Left forelimb (tissue), 1 donor: ENCODE measurements around the gene OR5B17.
"Not testable (repeated sequence)": the region's sequence is repeated elsewhere in the genome, so short reads cannot be mapped to it uniquely, and the experiment has no call there.

Source experiments
- DNase-seq: peaks from one replicate; pipeline ENCODE4 v3.0.0-alpha.2; 2018; ENCODE audit warnings: low spot score

OR5B17 gene

DNA sequence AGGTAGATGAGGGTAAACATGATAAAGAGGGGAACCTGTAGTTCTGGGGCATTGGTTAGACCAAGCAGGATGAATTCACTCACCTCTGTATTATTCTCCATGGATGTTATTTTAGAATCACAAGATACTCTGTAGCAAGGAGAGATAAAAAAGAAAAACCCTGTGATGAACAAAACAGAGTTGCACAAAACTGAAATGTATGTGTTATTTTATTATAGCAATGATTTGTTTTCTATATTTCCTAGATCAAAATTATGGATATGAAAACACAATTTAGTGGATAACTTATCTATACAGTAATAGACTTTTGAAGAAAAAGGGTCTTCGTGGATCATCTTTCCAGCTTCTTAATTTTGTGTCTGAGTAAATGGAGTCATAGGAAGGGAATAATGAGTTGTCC lies at the start of gene OR5B17:
Gene OR5B17, minus strand, starts transcription at position 101 of the 400 bp plus-strand sequence. Its CDS starts 0 bp downstream, at position 101.
- no peak for DNase-seq

DNA sequence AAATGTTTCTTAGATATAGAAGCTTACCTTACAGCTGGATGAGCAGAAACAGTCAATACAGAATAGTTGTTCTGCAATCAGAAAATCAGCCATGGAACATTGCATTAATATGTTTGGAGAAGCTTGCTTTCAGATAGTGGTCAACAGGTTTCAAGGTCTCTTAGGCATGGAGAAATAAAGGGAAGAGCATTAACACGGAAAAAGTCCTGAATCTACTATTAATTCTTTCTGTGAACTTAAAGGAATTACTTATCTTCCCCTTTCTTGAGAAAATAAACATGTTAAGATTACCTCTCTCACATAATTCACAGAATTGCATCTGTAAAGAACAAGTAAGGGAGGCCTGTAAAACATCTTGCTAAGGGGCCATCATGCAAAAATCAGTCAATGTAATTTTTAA lies 47.9 kb upstream of the OR5B17 start, which contains the start of gene OR5B3:
Gene OR5B3, minus strand, starts transcription at position 101 of the 400 bp plus-strand sequence. CDS start 3,465 bp downstream, outside the sequence.
- no peak for DNase-seq

DNA sequence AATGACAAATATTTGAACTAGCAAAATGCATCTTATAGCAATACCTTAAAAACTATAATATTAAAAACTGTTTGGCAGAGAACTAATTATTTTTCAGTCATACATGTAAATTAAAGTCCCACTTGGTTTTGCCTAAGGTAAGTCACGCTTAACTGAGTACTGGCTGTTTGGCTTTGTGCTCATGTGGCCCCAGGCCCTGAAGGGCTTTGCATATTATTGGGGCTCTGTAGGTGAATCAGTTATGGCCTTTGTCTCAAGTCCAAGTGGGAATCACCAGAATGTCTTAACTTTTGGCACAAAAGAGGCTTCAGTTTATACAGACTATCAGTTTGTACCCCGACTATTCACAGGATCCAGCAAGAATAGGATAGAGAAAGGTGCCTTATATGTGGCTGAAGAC lies 40.8 kb upstream of the OR5B17 start:
- not testable (repeated sequence) for DNase-seq

DNA sequence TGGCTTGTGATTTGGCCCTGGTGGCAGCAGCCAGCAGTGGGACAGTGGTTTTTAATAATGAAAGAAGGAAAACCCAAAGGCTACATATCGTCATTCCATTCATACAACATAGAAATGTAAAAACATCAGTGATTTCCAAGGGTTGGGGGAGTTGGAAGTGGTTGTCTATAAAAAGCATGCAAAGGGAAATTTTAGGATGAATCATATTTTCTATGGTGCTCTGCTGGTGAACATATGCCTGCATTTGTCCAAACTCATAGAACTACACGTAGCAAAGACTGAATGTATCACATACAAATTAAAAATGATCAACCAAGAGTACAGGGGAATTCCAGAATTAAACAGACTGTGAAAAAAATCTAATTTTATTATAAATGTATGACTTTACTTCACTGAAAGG lies 36.7 kb upstream of the OR5B17 start:
- no peak for DNase-seq

DNA sequence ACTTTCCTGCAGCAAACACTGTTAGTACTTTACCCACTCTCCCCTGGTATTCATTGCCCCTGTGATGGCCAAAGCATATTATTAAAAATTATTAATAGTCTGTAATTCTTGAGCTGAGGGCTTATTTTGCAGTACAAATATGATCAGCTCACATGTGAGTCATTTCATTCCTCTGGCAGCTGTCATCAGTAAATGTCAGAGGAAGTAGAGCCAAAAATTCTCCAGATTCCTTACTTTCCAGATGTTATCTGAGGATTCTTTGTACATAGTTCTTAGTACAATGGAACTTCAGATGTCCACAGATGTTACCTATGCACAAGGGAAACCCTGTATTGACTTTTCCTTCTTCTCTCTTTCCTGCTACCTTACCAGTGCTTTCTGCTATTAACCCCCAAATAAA lies 35.3 kb upstream of the OR5B17 start:
- DNase-seq, result no peak

DNA sequence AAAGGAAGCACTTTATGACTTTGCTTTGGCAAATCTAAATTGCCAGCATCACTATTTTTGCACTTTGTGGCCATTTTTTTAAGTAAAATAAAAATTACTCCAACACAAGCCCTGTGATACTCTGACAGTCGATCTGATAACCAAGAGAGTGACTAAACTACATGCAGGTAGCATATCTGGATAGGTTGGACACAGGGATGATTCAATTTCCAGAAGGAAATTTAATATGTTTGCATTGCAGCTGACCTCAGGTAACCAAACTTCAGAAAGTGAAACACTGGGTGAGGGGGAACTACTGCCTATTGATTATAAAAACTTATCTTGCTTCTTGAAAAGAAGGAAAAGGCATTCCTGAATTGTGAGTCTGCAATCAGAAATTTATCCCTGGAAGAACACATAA lies 33.9 kb upstream of the OR5B17 start:
- no peak for DNase-seq

DNA sequence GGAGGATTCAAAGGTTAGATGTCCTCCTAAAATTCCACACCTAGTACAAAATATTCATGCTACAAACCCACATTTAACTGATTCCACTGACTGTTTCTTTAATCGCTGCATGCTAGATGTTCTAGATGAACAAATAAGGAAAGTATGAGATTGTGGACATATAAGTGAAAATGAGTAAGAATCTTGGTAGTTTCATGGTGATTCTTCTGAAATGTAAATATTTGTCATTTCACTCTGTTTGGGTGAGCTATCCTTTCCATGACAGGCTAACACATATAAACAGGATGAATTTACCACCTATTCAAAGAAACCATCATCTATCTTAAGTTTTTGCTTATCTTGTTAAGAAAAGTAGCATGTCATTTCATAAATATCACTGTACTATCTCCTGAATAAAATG lies 33.0 kb upstream of the OR5B17 start:
- DNase-seq, result no peak

DNA sequence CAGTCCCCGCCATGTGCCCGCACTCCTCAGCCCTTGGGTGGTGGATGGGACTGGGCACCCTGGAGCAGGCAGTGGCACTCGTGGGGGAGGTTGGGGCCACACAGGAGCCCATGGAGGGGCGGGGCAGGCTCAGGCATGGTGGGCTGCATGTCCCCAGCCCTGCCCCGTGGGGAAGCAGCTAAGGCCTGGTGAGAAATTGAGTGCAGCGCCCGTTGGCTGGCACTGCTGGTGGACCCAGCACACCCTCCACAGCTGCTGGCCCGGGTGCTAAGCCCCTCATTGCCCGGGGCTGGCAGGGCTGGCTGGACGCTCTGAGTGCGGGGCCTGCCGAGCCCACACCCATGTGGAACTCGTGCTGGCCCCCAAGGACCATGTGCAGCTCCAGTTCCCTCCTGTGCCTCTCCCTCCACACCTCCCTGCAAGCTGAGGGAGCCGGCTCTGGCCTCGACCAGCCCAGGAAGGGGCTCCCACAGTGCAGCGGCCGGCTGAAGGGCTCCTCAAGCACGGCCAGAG lies 31.7 kb upstream of the OR5B17 start:
- DNase-seq, result no peak

DNA sequence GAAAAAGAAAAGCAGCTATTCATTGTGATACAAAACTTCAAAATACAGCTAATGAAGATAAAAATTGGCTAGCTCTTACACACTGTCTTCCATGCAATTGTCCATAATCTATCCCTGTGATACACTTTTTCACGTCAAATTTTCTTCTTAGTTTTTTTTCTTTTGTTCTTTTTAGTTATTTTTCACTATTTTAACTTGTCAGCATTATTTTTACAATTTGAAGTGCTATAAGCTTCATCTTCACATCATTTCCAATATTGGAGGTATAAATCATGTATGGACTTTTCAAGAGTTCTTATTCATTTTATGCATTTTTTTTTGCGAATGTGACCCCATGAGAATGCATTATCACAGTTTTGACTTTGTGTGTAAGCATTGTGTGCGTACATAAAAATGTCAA lies 4.1 kb downstream of the OR5B17 start:
- DNase-seq, result no peak

DNA sequence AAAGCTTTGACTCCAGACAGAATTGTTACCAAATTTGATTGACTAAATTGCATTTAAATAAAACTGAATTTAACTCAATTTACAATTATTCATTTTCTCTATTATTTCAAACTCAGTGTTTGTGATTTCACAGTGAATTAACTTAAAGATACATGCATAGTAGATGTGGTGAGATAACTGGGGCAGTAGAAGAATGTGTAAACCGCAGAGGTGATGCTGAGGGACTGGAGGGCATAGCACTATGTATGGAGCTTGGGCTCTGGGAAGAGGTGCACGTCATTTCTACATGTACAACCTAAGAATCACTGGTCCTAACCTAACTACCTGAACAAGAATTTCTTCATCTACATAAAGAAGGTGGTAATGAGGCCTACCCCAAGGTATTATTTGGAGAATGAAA lies 13.7 kb downstream of the OR5B17 start:
- no peak for DNase-seq

DNA sequence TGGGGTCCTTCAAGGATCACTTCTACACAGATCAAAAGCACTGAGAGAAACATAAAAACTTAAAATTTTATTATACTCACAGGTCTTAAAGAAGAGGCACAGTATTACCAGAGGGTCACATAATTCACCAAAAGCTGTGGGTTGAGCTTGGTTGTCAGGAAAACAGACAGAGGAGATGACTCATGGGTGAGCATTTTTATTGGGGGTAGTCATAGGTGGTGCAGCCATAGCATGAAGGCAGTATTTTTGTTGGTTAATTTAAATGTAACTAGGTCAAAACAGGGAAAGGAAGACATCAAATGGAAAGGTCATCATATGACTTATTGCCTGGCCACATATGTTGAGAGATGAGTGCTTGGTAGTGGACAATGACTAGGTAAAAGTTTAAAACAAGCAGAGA lies 24.2 kb downstream of the OR5B17 start:
- DNase-seq, result no peak

DNA sequence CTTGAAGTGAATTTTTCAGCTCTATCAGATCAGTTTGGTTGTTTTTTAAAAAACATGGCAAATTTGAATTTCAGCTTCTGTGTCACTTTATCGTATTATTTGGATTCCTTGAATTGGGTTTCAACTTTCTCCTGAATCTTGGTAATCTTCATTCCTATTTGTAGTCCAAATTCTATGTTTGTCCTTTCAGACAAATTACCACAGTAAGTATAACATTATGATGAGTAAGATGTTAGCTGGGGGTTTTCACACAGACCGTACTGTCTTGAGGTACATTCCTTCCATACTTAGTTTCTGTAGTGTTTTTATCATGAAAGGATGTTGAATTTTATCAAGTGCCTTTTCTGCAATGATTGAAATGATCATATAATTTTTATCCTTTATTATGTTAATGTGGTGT lies 28.0 kb downstream of the OR5B17 start:
- DNase-seq, result no peak

DNA sequence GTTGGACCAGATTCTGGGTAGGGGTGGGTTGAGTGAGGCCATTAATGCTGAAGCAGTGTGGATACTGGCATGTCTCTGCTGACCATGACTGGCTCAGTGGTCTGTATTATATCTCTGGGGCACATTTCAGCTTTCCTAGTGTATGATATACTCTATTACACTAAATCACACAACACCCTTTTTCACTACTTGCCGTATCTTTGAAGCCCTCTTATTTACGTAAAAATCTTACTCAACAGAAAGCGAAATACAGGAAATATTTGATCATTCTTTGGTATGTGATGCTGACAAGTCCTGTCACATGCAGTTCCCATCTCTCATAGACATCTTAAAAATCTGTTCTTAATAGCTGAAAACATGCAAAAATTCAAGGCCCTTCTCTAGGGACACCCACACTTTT lies 40.3 kb downstream of the OR5B17 start:
- DNase-seq, result no peak

DNA sequence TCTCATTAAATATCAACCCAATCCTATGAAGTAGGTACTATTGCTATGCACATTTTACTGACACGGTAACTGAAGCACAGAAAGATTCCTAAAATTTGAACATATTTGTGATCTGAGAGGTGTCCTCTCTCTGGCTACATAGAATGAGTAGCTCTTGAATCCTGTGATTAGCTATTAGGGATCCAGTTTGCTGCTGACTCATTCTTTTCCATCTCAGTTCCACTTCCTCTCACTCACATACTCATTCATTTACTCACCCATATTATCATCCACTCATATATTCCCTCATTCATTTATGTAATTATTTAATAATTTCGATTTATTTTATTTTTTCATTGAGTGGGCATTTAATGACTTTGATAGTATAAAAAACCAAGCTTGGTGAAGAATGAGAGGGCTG lies 42.7 kb downstream of the OR5B17 start:
- DNase-seq, result no peak
